Activated naive CD4-positive, alpha-beta T cell treated with Interleukin-2 at 50 U/mL for 16 hours (primary cell): ENCODE data around the gene PRMT1.

Experiments
- DNase-seq: peaks from one replicate; pipeline ENCODE4 v3.0.0-alpha.2; 2020

PRMT1 gene

GRCh38 chr19:49730166-49730565 lies 53.1 kb downstream of the PRMT1 start:
- no peak for DNase-seq
